Mesothelial cell of epicardium (in vitro differentiated cells): ENCODE data around the gene ITM2A. TPM values are rescaled to one million over a fixed set of nuclear protein-coding genes. Genes with fewer than 3 reads are reported as not detected.

Source experiments
- DNase-seq, 2 experiments: peaks; one replicate each; pipeline ENCODE4 v3.0.0; 2021; ENCODE audit warnings: low spot score in 2 of 2; ENCODE audit not compliant: unreplicated experiment in 2 of 2
- H3K27ac Mint-ChIP-seq: 2 replicates; pipeline ENCODE4 v1.8.0; 2021; ENCODE audit warnings: mixed read lengths
- H3K27me3 Mint-ChIP-seq: 2 replicates; pipeline ENCODE4 v1.8.0; 2021; ENCODE audit warnings: low read depth, mixed read lengths
- H3K36me3 Mint-ChIP-seq: 2 replicates; pipeline ENCODE4 v1.8.0; 2021; ENCODE audit warnings: mixed read lengths
- H3K4me1 Mint-ChIP-seq: 2 replicates; pipeline ENCODE4 v1.8.0; 2021; ENCODE audit warnings: mixed read lengths
- H3K4me3 Mint-ChIP-seq: 2 replicates; pipeline ENCODE4 v1.8.0; 2021; ENCODE audit warnings: mild to moderate bottlenecking, moderate library complexity, mixed read lengths
- H3K9me3 Mint-ChIP-seq: 2 replicates; pipeline ENCODE4 v1.8.0; 2021; ENCODE audit warnings: mixed read lengths
- total RNA-seq: library from RNA; stranded (reverse); gene quantifications from 3 replicates; pipeline ENCODE4 v1.2.1, GENCODE V29; 2021
- TF ChIP-seq, protein P1 (sequence below): fragments of 200-600 bp; sonication (generic); IDR thresholded peaks from one replicate; pipeline ENCODE4 v1.5.0; 2021; ENCODE audit warnings: antibody characterized with exemption; ENCODE audit not compliant: unreplicated experiment

Gene ITM2A
- total RNA-seq, 1 donor from 2014 or later = 5.3 TPM

DNA sequence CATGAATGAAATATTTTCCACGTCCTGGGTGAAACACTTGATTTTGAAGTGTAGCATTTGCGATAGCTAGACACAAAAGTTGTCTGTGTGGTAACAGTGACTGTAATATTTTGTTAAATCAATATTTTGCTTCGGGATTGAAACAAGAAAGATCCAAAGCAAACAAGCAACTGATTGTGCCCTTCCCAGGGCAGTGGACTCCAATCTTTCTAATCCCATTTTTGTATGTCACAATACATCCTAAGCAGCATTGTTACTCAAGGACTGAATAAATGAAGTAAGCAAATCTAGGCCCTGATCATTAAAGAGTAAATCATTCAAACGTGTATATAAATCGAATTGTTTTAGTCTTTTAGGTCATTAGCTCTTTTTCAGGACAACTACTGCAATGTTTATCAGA lies 2.8 kb downstream of the ITM2A start:
- Mint-ChIP-seq H3K4me1 (peaks cover 18% of the 10 kb centered on the region), H3K9me3 (peaks cover 11% of the 10 kb centered on the region), H3K36me3 (no peaks in the 10 kb centered on the region), H3K27me3 (peaks cover 4% of the 10 kb centered on the region), H3K27ac (no peak overlapping the region), H3K4me3 (no peak overlapping the region)
- no peak for DNase-seq
- TF ChIP-seq, protein P1, sequence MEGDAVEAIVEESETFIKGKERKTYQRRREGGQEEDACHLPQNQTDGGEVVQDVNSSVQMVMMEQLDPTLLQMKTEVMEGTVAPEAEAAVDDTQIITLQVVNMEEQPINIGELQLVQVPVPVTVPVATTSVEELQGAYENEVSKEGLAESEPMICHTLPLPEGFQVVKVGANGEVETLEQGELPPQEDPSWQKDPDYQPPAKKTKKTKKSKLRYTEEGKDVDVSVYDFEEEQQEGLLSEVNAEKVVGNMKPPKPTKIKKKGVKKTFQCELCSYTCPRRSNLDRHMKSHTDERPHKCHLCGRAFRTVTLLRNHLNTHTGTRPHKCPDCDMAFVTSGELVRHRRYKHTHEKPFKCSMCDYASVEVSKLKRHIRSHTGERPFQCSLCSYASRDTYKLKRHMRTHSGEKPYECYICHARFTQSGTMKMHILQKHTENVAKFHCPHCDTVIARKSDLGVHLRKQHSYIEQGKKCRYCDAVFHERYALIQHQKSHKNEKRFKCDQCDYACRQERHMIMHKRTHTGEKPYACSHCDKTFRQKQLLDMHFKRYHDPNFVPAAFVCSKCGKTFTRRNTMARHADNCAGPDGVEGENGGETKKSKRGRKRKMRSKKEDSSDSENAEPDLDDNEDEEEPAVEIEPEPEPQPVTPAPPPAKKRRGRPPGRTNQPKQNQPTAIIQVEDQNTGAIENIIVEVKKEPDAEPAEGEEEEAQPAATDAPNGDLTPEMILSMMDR = no peak

DNA sequence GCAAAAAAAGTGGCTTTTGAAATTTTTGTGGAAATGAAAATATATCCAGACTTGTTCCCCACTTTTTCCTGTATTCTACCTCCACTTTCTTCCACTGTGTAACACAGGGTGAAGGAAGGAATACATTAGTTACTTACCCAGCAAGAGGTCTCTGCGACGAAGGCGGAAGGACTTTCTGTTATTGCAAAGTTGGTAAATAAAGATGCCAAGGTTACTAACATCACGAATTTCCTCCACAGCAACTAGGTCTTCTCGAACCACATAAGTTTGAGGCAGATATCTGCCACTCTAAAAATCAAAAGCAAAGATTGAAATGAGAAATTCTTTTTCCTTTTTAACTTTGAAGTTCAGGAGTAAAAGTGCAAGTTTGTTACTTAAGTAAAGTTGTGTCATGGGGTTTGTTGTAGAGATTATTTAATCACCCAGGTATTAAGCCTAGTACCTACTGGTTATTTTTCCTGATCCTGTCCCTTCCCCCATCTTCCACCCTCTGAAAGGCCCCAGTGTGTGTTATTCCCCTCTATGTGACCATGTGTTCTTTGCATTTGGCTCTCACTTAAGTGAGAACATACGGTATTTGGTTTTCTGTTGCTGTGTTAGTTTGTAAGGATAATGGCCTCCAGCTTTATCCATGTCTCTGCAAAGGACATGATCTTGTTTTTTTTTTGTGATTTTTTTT lies 5.8 kb downstream of the ITM2A start:
- no peak for DNase-seq
- H3K9me3 Mint-ChIP-seq = peaks cover 26% of the 10 kb centered on the region
- peaks cover under 1% of the 10 kb centered on the region for H3K27me3 Mint-ChIP-seq
- H3K27ac Mint-ChIP-seq = no peak overlapping the region
- peaks cover 1% of the 10 kb centered on the region for H3K4me1 Mint-ChIP-seq
- no peak overlapping the region for H3K4me3 Mint-ChIP-seq
- TF ChIP-seq, protein P1 = no peak
- no peaks in the 10 kb centered on the region for H3K36me3 Mint-ChIP-seq

DNA sequence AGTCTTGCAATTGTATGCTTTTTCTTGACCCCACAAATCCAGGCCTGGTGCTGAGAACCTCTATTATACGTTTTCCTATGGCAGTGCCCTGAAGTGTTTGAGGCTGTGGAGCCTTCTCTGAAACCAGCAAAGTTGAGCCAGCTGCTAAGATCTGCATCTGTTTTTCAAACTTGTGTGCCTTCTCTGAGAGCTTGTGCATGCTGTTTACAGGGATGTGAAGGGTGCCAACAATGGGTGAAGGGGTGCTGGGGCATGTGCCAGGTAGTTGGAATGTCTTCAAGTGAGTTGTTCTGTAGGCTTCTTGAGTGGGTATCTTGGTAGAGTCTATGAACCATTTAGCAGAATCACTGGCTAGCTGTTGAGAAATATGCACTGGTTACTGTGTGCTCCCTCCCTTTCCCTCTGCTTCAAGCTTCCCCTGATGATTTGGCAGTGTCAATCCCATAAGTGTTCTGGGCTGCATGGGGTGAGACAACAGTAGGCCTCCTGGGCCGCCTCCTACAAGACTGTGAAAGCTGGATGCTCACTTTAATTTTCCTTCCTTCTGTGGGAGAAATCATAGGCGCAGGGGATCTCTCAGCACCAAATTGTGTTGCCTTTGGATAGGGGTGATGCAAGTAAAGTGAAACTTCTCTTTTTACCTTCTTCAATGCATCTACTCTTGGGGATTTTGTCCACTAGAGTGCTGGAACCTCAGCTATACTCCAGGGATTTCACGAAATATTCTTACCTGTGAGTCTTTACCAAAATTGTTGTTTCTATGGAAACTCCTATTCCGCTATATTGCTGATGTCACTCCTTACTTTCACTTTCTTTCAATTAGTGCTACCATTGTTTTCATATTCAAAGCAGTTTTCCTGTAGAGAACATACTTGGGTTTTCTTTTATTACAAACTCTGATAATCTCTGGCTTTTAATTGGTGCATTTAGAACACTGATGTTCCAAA lies 30.0 kb downstream of the ITM2A start:
- H3K27ac Mint-ChIP-seq = no peak overlapping the region
- H3K4me1 Mint-ChIP-seq = no peaks in the 10 kb centered on the region

DNA sequence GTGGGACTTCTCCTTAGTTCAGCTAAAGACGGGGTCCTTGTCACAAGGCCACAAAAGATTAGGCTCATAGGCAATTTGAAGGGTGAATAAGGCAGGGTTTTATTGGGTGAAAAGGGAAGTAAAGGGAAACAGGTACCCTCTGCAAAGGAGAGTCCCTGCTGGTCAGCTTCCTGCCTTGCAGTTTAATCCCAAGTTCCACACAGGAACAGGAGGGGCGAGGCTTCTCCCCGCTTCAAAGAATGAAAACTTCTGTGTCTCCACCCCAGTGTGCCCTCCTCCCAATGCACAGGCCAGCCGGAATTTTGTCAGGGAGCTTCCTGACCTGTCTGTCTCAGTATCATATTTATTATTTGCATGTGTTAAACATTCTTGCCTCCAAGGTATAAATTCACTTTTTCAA lies 37.1 kb downstream of the ITM2A start:
- TF ChIP-seq, protein P1 = no peak
- no peaks in the 10 kb centered on the region for H3K4me1 Mint-ChIP-seq
- H3K9me3 Mint-ChIP-seq = peaks cover 17% of the 10 kb centered on the region
- no peak overlapping the region for H3K27ac Mint-ChIP-seq
- H3K36me3 Mint-ChIP-seq = no peaks in the 10 kb centered on the region
- H3K27me3 Mint-ChIP-seq = no peaks in the 10 kb centered on the region
- DNase-seq = no peak
- no peak overlapping the region for H3K4me3 Mint-ChIP-seq

More for the DNA sequence above, 30.0 kb downstream of the ITM2A start:
- H3K27me3 Mint-ChIP-seq = no peaks in the 10 kb centered on the region
- DNase-seq = no peak
- H3K4me3 Mint-ChIP-seq = no peak overlapping the region
- peaks cover 40% of the 10 kb centered on the region for H3K9me3 Mint-ChIP-seq
- no peaks in the 10 kb centered on the region for H3K36me3 Mint-ChIP-seq
- TF ChIP-seq, protein P1 = no peak

DNA sequence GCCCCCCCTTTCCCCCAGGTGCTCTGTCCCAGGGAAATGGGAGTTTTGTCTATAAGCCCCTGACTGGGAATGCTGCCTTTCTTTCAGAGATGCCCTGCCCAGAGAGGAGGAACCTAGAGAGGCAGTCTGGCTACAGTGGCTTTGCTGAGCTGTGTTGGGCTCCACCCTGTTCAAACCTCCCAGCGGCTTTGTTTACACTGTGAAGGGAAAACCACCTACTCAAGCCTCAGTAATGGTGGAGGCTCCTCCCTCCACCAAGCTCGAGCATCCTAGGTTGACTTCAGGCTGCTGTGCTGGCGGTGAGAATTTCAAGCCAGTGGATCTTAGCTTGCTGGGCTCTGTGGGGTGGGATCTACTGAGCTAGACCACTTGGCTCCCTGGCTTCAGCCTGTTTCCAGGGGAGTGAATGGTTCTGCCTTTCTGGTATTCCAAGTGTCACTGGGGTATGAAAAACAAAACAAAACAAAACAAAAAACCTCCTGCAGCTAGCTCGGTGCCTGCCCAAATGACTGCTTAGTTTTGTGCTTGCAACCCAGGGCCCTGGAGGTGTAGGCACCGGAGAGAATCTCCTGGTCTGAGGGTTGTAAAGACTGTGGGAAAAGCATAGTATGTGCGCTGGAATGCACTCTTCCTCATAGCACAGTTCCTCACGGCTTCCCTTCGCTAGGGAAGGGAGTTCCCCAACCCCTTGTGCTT lies 41.7 kb downstream of the ITM2A start:
- H3K9me3 Mint-ChIP-seq = peaks cover 4% of the 10 kb centered on the region
- DNase-seq = no peak
- H3K4me1 Mint-ChIP-seq = no peaks in the 10 kb centered on the region
- no peaks in the 10 kb centered on the region for H3K27me3 Mint-ChIP-seq
- H3K27ac Mint-ChIP-seq = no peak overlapping the region
- no peaks in the 10 kb centered on the region for H3K36me3 Mint-ChIP-seq
- H3K4me3 Mint-ChIP-seq = no peak overlapping the region
- TF ChIP-seq, protein P1 = no peak

Other genes with a start within 250 kb of the ITM2A start
- gene GPR174, start 222.6 kb downstream of the ITM2A start, total RNA-seq = not detected in 3 replicates